ENCODE data around the gene SMC5.

GRCh38 chr9:70220216-70220615 lies 38.6 kb upstream of the SMC5 start:
- TF ChIP-seq CTCF (IDR thresholded peaks at IDR 0.05; ENCODE audit: insufficient read depth, low read depth, low read length) (no peak), EZH2 (IDR thresholded peaks at IDR 0.05; ENCODE audit: insufficient read depth, low read length) (no peak)
